HG03432 (cell line): ENCODE data around the gene GSK3B.
"Not testable (repeated sequence)": the region's sequence is repeated elsewhere in the genome, so short reads cannot be mapped to it uniquely, and the experiment has no call there.

ENCODE experiments used
- ATAC-seq: cut with Tn5 transposase; IDR thresholded peaks from one replicate; pipeline ENCODE4 v1.9.1; 2021; ENCODE audit warnings: mild to moderate bottlenecking, moderate library complexity; ENCODE audit not compliant: unreplicated experiment

Gene GSK3B

DNA sequence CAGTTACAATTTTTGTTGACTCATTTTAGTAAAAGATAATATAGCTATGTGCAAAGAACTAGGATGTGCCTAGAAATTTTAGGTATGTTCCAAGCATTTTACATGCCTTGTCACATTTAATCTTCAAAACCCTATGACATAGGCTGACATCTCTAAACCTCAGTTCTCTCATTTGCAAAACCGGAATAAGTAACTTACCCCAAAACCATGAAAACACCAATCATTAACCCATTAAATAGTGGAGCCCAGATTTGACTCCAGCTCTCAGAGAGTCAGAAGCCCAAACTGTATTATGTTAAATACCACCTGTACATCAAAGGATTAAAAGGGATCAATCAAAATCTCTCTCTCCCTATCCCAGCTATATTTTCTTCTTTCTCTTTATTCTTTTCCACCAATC is 36.6 kb downstream of the GSK3B start:
- peak; percentile 53 for ATAC-seq

DNA sequence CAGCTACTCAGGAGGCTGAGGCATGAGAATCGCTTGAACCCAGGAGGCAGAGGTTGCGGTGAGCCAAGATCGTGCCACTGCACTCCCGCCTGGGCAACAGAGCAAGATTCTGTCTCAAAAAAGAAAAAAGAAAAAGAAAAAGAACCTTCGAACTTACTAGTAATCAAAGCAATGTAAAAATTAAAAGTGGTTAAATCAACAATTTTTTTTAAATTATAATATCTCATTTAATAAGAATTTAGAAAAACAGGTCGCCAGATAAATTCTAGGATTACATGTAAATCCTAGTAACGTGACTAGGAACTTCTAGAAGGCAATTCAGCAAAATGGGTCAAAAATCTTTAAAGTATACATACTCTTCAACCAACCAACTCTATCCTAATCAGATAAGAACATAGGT is 37.2 kb downstream of the GSK3B start:
- ATAC-seq, result no peak

DNA sequence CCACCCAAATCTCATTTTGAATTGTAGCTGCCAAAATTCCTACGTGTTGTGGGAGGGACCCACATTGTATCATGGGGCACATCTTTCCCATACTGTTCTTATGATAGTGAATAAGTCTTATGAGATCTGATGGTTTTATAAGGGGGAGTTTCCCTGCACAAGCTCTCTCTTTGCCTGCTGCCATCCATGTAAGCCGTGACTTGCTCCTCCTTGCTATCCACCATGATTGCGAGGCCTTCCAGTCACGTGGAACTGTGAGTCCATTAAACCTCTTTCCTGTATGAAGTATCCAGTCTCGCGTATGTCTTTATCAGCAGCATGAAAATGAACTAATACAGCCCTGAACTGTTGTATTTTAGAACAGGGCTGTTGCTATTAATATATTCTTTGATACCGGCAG is 40.6 kb downstream of the GSK3B start:
- not testable (repeated sequence) for ATAC-seq

DNA sequence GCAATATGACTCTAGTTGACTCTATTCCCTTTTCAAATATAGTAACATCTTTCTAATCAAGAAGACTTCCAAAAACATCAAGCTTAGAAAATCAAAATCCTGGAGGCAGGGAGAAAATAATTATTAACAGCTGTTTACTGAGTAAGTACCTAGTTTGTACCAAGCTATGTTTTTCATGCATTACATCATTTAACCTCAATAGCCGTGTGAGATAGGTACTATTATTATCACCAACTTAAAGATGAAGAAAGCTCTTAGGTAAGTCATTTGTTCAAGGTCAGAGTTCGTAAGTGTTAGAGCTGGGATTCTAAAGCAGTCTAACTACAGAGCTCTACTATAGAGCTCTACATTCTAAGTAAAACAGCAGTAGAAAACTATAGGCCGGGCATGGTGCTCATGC is 41.6 kb downstream of the GSK3B start:
- ATAC-seq, result peak; percentile 40

DNA sequence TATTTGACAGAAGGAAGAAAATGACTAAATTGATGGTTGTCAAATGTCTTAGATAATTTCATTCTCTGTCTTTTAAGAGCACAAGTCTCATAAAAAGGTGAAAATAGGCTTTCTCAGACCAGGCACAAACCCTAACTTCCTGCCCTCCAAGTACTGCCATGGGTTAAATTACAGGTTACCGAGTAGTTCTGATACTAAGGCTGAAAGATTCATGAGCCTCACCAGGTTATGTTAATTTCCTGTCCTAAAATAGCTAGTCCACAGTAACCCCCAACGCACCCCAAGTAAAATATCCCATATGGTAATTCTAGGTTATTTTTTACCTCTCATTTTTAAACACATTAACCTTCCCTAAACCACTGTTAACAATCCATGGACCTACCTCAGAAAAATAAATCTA is 42.0 kb downstream of the GSK3B start:
- ATAC-seq, result peak; percentile 88

DNA sequence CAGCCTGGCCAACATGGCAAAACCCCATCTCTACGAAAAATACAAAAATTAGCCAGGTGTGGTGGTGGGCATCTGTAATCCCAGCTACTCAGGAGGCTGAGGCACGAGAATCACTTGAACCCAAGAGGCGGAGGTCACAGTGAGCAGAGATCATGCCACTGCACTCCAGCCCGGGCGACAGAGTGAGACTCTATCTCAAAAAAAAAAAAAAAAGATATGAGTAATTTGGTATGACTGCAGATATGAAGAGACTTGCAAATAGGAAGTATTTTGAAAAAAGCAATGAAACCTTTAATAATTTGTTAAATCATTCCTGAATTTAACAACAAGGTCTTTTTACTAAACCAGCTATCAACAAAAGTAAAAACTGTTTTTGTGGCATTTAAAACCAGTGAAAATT is 42.7 kb downstream of the GSK3B start:
- not testable (repeated sequence) for ATAC-seq

DNA sequence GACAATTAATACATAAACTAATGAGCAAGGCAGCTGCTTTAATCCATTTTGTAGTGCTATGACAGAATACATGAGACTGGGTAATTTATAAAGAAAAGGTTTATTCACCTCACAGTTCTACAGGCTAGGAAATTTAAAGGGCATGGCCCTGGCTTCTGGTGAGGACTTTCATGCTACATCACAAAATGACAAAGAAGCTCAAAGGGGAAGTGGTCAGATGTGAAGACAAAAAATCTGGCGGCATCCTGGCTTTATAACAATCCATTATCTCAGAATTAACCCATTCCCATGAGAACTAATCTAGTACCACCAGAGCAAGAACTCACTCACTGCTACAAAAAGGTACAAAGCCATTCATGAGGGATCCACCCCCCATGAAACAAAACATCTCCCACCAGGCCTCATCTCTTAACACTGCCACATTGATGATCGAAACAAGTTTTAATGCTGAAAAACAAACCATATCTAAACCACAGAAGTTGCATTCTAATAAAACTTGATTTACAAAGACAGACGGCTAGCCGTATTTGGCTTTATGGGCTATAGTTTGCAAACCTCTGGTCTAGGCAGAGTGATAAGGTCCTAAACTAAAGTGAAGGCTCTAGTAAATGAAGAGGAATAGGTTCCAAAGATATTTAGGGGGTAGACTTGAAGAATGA is 44.2 kb downstream of the GSK3B start:
- ATAC-seq, result no peak

DNA sequence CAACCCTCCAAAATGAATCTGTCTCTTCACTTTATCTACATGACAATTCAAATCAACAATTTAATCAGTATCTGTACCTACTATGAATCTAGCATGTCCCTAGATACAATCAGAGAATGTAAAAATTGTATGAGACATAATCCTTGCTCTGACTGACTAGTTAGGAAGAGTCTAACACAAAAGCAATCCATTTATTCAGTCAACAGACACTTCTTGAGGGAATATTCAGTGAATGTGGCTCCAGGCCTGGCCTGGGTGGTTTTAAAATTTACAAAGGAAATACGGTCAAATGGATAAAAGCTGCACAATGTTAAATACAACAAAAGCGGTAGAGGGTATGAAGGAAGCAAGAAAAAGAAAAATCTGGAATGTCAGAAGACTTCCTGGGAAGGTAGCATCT is 45.2 kb downstream of the GSK3B start:
- ATAC-seq, result no peak

DNA sequence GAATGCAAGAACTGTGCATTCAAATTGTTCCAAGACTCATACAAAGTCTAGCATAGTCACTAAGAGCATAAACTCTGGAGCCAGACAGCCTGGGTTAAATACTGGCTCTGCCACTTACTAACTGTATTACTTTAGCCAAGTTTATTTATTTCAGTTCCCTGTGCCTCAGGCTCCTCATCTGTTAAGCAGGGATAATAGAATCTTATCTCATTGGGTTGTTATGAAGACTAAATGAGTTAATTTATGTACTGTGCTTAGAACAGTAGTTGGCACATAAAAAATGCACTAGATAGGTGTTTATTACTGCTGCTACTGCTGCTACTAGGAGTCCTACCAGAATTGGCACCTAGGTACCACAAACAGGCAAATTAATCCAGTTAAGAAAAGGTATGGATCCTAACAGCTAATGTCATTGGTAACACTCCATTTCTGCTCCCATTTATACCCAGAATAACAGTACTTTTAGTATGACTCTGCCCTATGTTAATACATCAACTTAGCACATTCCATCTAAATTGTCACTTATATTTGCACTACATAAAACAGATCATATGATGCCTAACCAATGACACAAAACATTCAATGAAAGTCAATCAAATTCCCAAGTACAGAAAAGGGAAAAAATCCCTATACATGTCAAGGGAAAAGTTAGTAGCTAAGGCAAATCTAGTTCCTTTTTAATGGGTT is 45.7 kb downstream of the GSK3B start:
- ATAC-seq, result no peak

DNA sequence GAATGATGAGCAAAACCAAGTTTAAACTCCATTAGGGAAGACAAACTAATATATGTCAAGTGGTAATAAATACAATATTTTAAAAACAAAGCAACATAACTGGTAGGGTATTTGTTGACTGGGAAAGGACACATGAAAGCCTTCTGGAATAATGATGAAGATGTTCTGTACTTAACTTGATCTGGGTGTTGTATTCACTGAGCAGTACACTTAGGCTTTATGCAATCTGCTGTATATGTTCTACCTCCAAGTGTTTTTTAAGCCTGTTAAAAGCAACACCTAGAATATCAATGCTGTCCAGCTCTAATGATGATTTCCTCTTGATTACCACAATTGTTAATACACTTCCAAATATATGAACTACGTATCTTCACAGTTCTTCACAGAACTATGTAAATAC is 46.6 kb downstream of the GSK3B start:
- no peak for ATAC-seq

DNA sequence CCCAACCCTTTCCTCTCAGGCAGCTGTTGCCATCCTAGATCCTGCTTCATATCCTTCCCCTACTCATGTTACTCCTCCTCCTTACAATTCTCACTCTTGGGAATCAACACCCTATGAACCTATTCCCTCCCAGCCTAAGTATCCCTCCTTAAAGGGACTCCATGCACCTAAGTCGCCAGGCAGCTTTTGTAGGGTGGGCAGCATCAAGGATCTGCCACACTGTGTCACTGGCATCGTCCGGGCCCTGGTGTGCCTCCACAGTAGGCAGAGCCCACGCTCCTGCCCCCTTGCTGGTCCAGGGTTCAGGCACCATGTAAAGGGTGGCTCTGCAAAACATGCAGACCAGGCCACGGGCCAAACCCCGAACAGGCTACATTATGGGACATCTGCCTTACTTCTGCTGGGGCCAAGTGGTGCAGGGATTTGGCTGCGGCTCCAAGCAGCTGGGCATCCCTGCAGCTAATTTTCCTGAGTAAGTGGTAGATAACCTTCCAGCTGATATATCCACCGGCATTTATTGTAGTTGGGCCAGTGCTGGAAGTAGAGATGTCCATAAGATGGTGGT is 53.4 kb downstream of the GSK3B start:
- ATAC-seq, result no peak

DNA sequence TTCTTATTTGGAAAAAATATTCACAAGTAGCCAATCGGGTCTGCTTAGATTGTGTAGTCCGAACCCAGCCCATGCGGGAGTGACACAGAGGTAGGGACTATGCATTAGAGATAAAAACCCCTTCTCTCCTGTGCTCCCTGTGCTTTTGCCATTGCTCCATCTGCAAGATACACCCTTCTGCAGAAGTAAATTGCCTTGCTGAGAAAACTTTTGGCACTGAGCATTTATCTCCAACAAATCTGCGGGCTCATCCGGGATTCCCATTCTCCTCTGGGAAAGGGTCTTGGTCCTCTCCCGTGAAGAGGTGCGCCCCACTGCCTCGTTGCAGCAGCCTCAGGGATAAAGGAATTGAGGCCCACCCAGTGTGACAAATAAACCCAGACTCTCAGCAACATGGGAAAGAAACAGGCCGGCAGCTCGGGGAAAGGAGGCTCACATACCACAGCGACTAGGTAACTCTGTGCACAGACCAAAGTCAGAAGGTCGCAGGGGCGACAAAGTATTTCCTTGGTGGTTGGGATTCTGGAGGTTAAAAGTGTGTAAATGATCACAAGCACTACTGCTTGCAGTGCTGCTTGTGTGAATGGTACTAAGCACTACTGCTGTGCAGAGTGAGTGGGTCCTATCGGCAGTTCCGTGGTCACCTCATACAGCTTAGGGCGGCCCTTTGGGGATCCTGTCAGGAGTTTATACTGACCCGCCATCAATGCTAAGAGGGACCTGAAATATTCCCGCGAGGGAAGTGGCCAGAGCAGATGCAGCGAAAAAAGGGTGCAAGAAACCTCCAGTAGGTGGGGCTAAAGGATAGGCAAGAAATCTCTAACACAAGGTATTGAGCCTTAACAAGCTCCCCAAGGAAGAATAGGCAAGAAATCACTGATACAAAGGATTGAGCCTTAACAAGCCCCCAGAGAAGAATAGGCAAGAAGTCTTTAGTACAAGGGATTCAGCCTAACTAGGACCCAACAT is 54.3 kb downstream of the GSK3B start:
- no peak for ATAC-seq

DNA sequence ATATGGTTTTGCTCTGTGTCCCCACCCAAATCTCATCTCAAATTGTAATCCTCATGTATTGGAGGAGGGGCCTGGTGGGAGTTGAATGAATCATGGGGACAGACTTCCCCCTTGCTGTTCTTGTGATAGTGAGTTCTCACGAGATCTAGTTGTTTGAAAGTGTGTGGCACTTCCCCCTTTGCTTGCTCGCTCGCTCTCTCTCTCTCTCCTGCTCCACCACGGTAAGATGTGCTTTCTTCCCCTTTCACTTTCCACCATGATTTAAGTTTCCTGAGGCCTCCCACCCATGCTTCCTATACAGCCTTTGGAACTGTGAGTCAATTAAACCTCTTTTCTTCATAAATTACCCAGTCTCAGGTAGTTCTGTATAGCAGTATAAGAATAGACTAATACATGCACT is 60.7 kb downstream of the GSK3B start:
- no peak for ATAC-seq

DNA sequence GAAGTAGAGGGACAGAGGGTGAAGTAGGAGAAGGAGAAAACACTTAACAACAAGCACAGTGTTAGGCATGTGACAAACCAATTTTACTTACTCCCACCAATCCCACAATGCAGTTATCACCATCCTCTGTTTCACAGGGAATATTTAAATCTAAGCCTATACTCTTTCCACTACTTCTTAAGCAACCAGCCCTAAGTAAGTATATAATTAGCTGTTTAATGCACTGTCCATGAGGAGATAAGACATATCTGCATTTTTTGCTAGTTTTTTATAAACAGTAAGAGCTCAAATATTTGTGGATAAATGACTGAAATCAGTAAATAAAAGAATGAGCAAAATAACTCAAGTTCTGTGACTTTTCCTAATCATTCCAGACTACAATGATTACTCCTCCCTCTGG is 62.7 kb downstream of the GSK3B start:
- no peak for ATAC-seq

DNA sequence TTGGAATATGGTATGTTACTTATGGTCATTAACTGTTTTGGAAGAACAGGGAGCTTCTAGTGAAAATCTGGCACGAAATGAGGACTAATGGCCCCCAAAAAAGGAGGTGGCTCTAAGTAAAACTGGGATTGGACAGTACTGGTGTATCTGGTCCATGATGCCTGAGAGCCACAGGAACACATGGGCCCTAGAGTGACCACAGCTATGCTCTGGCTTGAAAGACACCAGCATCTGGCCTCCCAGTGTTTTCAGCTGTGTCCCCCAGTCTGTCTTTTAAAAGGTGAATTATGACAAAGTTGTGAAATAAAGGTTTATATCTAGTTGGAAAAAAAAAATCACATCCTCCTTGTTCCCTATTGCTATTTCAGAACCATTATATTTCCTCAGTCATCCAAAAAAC is 64.5 kb downstream of the GSK3B start:
- no peak for ATAC-seq

DNA sequence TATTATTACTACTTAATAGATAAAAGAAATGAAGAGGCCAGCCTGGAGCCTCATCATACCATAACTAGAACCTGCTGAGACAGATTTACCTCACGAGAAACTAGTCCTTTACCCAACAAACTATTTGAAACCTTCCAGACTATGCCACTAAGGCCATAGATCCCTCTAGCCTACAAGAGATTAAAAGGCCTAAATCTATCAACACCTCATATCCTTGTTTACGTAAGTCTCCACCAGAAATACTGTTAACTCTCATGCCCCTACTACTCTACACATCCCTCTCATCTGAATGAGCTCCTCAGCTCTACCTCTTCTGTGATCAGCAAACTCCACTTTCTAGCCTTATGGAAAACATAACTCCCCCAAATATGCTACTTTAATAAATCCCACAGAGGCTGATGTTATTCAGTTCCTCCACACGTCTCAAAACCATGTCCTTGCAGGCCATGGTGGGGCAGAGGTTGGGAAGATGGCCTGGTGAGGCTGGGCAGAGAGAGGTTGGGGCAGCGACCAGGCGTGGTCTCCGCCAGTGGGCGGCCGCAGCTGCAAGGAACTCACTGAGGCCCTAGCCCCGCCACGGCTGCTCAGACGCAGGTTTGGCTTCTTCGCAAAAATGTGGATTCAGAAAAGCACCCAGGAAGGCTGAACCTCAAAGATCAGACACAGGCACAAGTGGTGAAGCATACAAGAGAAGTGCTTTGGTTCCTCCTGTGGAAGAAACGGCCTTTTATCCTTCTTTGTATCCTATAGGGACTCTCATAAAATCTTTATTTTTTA is 65.8 kb downstream of the GSK3B start:
- ATAC-seq, result no peak

DNA sequence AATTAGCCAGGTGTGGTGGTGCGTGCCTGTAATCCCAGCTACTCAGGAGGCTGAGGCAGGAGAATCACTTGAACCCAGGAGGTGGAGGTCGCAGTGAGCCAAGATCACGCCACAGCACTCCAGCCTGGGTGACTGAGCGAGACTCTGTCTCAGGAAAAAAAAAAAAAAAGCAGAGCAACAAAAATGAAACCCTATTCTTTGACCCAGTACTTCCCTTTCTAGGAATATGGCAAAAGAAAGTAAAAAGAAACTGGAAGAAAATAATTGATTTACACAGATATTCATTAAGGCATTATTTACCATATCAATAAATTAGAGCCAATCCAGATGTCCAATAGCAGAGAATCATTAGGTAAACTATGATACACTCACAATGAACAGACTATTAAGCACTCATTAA is 67.0 kb downstream of the GSK3B start:
- ATAC-seq, result no peak

DNA sequence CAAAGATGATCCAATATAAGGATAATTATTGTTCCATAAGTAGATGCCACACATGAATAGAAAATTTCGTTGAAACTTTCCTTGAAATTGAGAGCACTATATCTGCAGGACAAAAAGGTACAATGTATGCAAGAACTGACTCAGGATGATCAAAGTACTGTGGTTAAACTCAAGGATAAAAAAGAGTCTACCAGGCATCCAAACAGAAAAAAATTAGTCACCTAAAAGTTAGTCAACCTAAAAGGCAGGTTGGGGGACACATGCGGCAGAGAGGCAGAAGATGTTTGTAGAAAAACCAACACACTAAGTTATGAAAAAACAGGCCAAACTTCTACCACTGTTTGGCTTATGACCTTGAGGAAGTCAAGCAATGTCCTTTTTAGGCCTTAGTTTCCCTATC is 68.7 kb downstream of the GSK3B start:
- ATAC-seq, result no peak

DNA sequence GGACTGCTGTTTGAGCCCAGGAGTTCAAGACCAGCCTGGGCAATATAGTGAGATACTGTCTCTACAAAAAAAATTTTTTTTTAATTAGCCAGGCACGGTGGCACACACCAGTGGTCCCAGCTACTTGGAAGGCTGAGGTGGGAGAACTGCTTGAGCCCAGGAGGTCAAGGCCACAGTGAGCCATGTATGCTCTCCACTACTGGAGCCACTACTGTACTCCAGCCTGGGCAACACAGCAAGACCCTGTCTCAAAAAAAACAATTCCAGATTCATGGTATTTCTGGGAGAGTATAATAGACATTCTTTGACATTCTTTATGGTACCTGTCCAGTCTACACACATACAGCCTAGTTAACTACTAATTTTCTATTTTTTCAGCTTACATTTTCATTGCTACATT is 70.1 kb downstream of the GSK3B start:
- no peak for ATAC-seq

DNA sequence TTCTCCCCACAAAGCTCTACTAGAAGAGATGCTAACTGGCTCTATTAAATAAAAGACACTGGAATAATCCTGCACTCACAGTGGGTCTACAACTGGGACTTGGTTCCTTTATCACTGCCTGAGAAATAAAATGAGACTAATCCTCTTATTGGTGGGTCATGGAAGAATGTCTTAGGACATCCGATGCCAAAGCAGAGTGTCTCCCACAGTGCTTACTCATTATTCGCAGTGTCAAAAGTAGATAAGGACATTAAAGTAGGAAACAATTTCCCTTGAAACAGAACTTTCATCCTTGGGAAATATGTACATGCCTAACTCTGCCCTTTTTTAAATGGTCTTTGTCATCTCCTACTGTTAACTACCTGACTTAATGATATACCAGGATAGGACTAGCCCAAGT is 71.5 kb downstream of the GSK3B start:
- ATAC-seq, result no peak

DNA sequence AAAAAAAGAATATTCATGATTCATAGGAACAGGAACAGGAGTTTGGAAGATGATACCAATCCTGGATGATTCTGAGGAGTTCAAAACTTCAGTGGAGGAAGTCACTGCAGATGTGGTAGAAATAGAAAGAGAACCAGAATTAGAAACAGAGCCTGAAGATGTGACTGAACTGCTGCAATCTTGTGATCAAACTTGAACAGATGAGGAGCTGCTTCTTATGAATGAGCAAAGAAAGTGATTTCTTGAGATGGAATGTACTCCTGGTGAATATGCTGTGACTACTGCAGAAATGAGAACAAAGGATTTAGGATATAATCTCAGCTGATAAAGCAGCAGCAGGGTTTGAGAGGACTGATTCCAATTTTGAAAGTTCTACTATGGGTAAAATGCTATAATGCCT is 72.7 kb downstream of the GSK3B start:
- ATAC-seq, result no peak
